ENCODE results near the gene UBAP1.

Gene UBAP1

DNA sequence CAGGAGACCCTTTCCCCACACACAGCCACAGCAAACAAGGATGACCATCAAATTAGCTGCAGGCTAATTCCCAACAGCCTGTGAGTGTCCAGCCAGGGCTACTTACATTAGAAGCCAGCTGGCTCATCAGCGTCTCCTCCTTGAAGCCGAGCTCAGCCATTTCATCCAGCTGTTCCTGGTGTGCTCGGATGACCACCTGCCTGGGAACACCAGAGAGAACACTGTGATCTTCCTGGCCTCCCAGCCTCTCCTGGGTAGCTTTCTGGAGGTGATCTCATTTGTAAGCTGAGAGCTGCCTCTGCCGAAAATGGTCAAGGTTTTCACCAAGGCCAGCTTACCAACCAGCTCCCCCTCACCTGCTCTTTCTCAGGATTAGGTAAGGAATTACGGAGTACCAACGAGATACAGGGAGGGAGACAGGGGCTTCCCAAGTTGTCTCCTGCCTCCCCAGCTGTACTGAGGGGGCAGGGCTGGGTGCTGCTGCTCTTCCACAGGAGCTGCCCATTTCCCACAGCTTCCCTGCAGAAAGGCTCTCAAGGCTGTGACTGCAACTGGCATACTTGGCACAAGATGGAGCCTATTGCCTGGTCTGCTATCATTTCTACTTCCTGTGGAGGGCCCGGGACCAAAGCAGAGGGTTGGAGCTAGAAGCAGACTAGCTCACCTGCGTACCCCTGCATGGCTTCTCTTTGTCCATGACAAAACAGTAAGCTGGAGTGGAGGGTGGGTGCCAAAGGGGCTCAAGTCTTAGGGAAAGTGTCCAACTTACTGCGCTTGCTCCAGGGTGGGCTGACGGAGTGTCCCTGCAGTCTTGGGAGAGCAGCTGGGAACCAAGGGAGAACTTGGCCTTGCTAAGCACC is 76.4 kb downstream of the UBAP1 start:
- CTCF ChIA-PET = no interaction called here
- POLR2A ChIA-PET = interaction anchor here (1.7 kb wide), 1 partner anchor 76 kb away, joined by 3 read pairs; the partner anchor contains the start of gene UBAP1
- no peak for DNase-seq (ENCODE audit: extremely low spot score)
- no peak for TF ChIP-seq HDGF (IDR thresholded peaks at IDR 0.05; ENCODE audit: borderline replicate concordance)
- TF ChIP-seq, protein P1, sequence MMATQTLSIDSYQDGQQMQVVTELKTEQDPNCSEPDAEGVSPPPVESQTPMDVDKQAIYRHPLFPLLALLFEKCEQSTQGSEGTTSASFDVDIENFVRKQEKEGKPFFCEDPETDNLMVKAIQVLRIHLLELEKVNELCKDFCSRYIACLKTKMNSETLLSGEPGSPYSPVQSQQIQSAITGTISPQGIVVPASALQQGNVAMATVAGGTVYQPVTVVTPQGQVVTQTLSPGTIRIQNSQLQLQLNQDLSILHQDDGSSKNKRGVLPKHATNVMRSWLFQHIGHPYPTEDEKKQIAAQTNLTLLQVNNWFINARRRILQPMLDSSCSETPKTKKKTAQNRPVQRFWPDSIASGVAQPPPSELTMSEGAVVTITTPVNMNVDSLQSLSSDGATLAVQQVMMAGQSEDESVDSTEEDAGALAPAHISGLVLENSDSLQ (IDR thresholded peaks at IDR 0.05) = no peak
- TF ChIP-seq FOXK2 (IDR thresholded peaks at IDR 0.05) = no peak

GRCh38 chr9:34256104-34256503 is 77.3 kb downstream of the UBAP1 start:
- ChIA-PET POLR2A (interaction anchor here (1.7 kb wide), 1 partner anchor 77 kb away, joined by 3 read pairs; the partner anchor contains the start of gene UBAP1), CTCF (no interaction called here)
- TF ChIP-seq L3MBTL2 (conservative IDR thresholded peaks at IDR 0.05) = no peak
- TF ChIP-seq BHLHE40 (IDR thresholded peaks at IDR 0.05; ENCODE audit: borderline replicate concordance) = no peak

GRCh38 chr9:34256987-34257585 is 78.2 kb downstream of the UBAP1 start:
- POLR2A ChIA-PET = no interaction called here
- TF ChIP-seq LEF1 (IDR thresholded peaks at IDR 0.05; ENCODE audit: borderline replicate concordance) (no peak), TARDBP (IDR thresholded peaks at IDR 0.05) (no peak), ARNT (IDR thresholded peaks at IDR 0.05) (no peak), ZNF384 (IDR thresholded peaks at IDR 0.05) (no peak), FOXM1 (IDR thresholded peaks at IDR 0.05; ENCODE audit: borderline replicate concordance) (no peak), FOXA1 (IDR thresholded peaks at IDR 0.05) (no peak), CTBP1 (IDR thresholded peaks at IDR 0.05; ENCODE audit: borderline replicate concordance) (no peak), NFRKB (IDR thresholded peaks at IDR 0.05) (no peak), HDGF (IDR thresholded peaks at IDR 0.05; ENCODE audit: borderline replicate concordance) (no peak), L3MBTL2 (conservative IDR thresholded peaks at IDR 0.05) (no peak), BHLHE40 (IDR thresholded peaks at IDR 0.05; ENCODE audit: borderline replicate concordance) (no peak), SUZ12 (IDR thresholded peaks at IDR 0.05) (no peak), ELF4 (IDR thresholded peaks at IDR 0.05) (no peak), FOXK2 (IDR thresholded peaks at IDR 0.05) (no peak)
- TF ChIP-seq, protein P1 (IDR thresholded peaks at IDR 0.05) = no peak
- CTCF ChIA-PET = no interaction called here
- DNase-seq (ENCODE audit: extremely low spot score) = no peak

More at GRCh38 chr9:34256104-34256503, 77.3 kb downstream of the UBAP1 start:
- DNase-seq (ENCODE audit: extremely low spot score) = no peak

- TF ChIP-seq SUZ12 (IDR thresholded peaks at IDR 0.05) (no peak), CTBP1 (IDR thresholded peaks at IDR 0.05; ENCODE audit: borderline replicate concordance) (no peak), TARDBP (IDR thresholded peaks at IDR 0.05) (no peak), L3MBTL2 (conservative IDR thresholded peaks at IDR 0.05) (no peak), SP1 (IDR thresholded peaks at IDR 0.05) (no peak), HDGF (IDR thresholded peaks at IDR 0.05; ENCODE audit: borderline replicate concordance) (no peak), BHLHE40 (IDR thresholded peaks at IDR 0.05; ENCODE audit: borderline replicate concordance) (no peak), LEF1 (IDR thresholded peaks at IDR 0.05; ENCODE audit: borderline replicate concordance) (no peak), ZNF384 (IDR thresholded peaks at IDR 0.05) (no peak), ELF4 (IDR thresholded peaks at IDR 0.05) (no peak), FOXM1 (IDR thresholded peaks at IDR 0.05; ENCODE audit: borderline replicate concordance) (no peak)
- POLR2A ChIA-PET = no interaction called here
- CTCF ChIA-PET = no interaction called here
- no peak for DNase-seq (ENCODE audit: extremely low spot score)
These were observed 80.5 kb downstream of the UBAP1 start for GRCh38 chr9:34259315-34259714.

DNA sequence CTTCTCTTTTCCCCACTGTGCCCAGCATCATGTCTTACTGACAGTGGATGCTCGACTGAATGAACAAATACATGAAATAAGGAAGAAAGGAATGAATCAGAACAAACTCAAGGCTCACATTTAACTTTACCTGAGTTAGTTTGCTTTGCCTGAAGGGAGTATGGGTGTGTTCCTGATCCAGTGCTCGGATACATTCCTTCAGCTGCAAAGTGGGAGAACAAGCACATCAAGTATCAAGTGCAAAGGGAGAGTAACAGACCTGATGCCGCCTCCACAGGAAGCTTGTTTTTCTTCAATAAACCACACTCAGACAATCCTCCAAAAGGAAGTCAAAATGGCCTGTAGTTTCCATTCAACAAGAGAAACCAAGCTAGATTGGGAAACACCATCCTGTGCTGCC is 84.1 kb downstream of the UBAP1 start:
- DNase-seq (ENCODE audit: extremely low spot score) = no peak
- ChIA-PET CTCF (no interaction called here), POLR2A (no interaction called here)
- TF ChIP-seq, protein P1 (IDR thresholded peaks at IDR 0.05) = no peak
- no peak for TF ChIP-seq HDGF (IDR thresholded peaks at IDR 0.05; ENCODE audit: borderline replicate concordance)
- TF ChIP-seq BHLHE40 (IDR thresholded peaks at IDR 0.05; ENCODE audit: borderline replicate concordance) = no peak
- TF ChIP-seq FOXK2 (IDR thresholded peaks at IDR 0.05) = no peak
- TF ChIP-seq CTBP1 (IDR thresholded peaks at IDR 0.05; ENCODE audit: borderline replicate concordance) = no peak
- no peak for TF ChIP-seq SUZ12 (IDR thresholded peaks at IDR 0.05)
- no peak for TF ChIP-seq L3MBTL2 (conservative IDR thresholded peaks at IDR 0.05)
- TF ChIP-seq ARNT (IDR thresholded peaks at IDR 0.05) = no peak
- TF ChIP-seq ELF4 (IDR thresholded peaks at IDR 0.05) = no peak
- no peak for TF ChIP-seq NFRKB (IDR thresholded peaks at IDR 0.05)
- no peak for TF ChIP-seq ZNF384 (IDR thresholded peaks at IDR 0.05)
- no peak for TF ChIP-seq TARDBP (IDR thresholded peaks at IDR 0.05)
- TF ChIP-seq LEF1 (IDR thresholded peaks at IDR 0.05; ENCODE audit: borderline replicate concordance) = no peak
- no peak for TF ChIP-seq FOXA1 (IDR thresholded peaks at IDR 0.05)

DNA sequence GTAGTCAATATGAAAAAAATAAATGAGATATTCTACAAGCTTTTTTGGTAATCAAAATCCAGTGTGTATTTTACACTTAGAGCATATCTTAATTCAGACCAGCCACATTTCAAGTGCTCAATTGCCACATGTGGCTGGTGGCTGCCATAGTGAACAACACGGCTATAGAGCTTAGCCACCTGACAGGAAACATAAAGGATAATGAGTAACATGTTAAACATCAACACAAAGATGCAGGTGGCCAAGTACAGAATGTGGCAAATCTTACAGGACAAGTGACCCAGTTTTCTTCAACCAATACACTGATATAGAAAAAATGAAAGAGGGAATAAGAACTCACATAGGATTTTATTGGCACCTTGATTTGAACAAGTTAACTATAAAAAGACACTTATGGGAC is 88.8 kb downstream of the UBAP1 start:
- CTCF ChIA-PET = interaction anchor here (0.6 kb wide), 1 partner anchor 28 kb away, joined by 5 read pairs; no protein-coding TSS in a partner anchor
- POLR2A ChIA-PET = no interaction called here
- no peak for TF ChIP-seq SP1 (IDR thresholded peaks at IDR 0.05)
- TF ChIP-seq LEF1 (IDR thresholded peaks at IDR 0.05; ENCODE audit: borderline replicate concordance) = no peak
- TF ChIP-seq, protein P1 (IDR thresholded peaks at IDR 0.05) = no peak
- no peak for TF ChIP-seq NFRKB (IDR thresholded peaks at IDR 0.05)
- no peak for TF ChIP-seq FOXK2 (IDR thresholded peaks at IDR 0.05)
- TF ChIP-seq TARDBP (IDR thresholded peaks at IDR 0.05) = no peak
- TF ChIP-seq FOXM1 (IDR thresholded peaks at IDR 0.05; ENCODE audit: borderline replicate concordance) = no peak
- no peak for TF ChIP-seq HDGF (IDR thresholded peaks at IDR 0.05; ENCODE audit: borderline replicate concordance)
- no peak for TF ChIP-seq ELF4 (IDR thresholded peaks at IDR 0.05)
- no peak for TF ChIP-seq L3MBTL2 (conservative IDR thresholded peaks at IDR 0.05)
- no peak for TF ChIP-seq SUZ12 (IDR thresholded peaks at IDR 0.05)
- no peak for TF ChIP-seq ZNF384 (IDR thresholded peaks at IDR 0.05)
- no peak for TF ChIP-seq ARNT (IDR thresholded peaks at IDR 0.05)
- TF ChIP-seq CTBP1 (IDR thresholded peaks at IDR 0.05; ENCODE audit: borderline replicate concordance) = no peak
- no peak for DNase-seq (ENCODE audit: extremely low spot score)

All from HEK293T (cell line).